Stimulated activated CD8-positive, alpha-beta memory T cell treated with anti-CD3 and anti-CD28 coated beads, Interleukin-12 subunit alpha, Interleukin-12 subunit beta, amount 100 ng/mL, for 4 hours (primary cell): ENCODE measurements around the gene CFAP221.
"Not testable (repeated sequence)": the region's sequence is repeated elsewhere in the genome, so short reads cannot be mapped to it uniquely, and the experiment has no call there.

ENCODE experiments used
- DNase-seq: peaks from one replicate; pipeline ENCODE4 v3.0.0-alpha.2; 2020; ENCODE audit warnings: low read depth

Gene CFAP221

DNA sequence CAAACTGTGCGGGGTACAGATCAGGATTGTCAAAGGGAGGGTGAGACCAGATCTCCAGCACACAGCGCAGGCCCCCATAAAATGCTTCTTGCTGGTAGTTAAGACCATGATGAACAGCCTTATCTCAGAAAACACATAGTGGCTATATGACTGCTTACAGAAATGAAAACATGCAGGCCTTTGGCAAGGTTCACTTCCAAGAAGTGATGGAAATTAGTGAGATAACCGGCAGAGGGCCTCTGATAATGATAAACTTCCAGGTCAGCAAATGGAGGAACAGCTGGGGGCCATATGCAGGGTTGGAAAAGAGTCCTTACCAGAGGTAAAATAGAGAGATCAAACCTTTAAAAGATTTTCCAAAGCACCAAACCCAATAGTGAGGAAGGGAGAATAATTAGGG is 46.6 kb downstream of the CFAP221 start:
- no peak for DNase-seq

GRCh38 chr2:119591523-119591922 is 47.3 kb downstream of the CFAP221 start:
- no peak for DNase-seq

GRCh38 chr2:119592436-119592835 is 48.2 kb downstream of the CFAP221 start:
- no peak for DNase-seq

- no peak for DNase-seq
Observed at GRCh38 chr2:119596638-119597037, 52.4 kb downstream of the CFAP221 start.

DNA sequence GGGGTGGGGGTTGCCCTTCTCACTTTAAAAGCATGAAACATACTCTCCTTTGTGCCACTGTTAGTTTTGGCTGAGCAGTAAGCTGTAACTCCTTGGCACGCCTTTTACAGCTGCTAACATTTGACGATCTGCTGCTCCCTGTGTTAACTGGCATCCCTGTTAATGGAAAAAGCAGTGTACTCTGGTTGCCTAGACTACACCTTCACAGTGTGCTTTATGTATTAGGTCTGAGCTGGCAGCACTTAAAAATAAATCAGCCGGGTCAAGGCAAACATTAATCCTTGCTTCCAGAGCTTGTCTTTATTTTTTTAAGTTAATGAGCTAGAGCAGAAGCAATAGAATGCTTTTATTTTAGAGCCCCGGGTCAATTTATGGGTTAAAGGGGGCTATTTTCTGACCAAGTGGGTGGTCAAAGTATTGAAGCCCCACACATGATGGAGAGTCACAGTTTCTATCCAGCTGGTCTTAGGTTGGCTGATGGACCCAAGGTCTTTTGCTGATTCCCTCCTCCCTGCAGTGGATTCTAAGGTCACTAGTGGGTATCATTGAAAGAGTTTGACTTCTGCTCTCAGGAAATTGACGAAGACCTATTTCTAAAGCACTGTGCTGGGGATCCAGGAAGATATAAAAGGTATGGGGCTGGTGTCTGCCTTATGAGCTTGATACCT is 54.5 kb downstream of the CFAP221 start:
- DNase-seq = no peak

GRCh38 chr2:119599384-119599783 is 55.1 kb downstream of the CFAP221 start:
- no peak for DNase-seq

DNA sequence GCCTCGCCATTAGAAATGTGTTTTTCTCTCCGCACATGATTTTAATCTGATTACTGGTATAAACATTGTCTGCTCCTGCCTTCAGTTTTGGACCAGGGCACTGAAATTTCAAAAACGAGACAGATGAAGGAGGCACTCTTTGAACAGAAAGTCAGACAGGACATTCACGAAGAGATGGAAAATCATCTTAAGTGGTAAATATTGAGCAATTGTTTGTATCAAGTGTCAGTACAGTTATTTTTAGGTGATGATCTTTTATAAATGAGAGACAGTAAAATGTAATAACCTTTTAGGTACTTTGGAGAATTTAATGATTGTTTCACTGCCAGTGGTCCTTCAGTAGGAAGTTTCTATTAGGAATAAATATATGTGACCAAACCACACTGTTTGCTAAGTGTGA is 60.8 kb downstream of the CFAP221 start:
- no peak for DNase-seq

GRCh38 chr2:119606674-119607073 is 62.4 kb downstream of the CFAP221 start:
- no peak for DNase-seq

GRCh38 chr2:119608553-119608952 is 64.3 kb downstream of the CFAP221 start:
- no peak for DNase-seq

GRCh38 chr2:119609337-119609736 is 65.1 kb downstream of the CFAP221 start:
- no peak for DNase-seq

DNA sequence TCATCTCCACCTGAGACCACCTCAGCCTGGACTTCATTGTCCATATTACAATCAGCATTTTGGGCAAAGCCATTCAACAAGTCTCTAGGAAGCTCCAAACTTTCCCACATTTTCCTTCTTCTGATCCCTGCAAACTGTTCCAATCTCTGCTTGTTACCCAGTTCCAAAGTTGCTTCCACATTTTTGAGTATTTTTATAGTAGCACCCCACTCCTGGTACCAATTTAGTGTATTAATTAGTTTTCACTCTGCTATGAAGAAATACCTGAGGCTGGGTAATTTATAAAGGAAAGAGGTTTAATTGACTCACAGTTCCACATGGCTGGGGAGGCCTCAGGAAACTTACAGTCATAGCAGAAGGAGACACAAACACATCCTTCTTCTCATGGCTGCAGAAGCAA is 69.9 kb downstream of the CFAP221 start:
- not testable (repeated sequence) for DNase-seq

- DNase-seq = no peak
Observed at GRCh38 chr2:119616421-119616820, 72.2 kb downstream of the CFAP221 start.

- no peak for DNase-seq
Observed at GRCh38 chr2:119617455-119617854, 73.2 kb downstream of the CFAP221 start.

DNA sequence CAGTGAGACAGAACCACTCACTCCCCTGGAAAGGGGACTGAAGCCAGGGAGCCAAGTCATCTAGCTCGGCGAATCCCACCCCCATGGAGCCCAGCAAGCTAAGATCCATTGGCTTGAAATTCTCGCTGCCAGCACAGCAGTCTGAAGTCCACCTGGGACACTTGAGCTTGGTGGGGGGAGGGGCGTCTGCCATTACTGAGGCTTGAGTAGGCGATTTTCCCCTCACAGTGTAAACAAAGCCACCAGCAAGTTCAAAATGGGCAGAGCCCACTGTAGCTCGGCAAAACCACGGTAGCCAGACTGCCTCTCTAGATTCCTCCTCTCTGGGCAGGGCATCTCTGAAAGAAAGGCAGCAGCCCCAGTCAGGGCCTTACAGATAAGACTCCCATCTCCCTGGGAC is 74.5 kb downstream of the CFAP221 start:
- DNase-seq = not testable (repeated sequence)

- no peak for DNase-seq
Observed at GRCh38 chr2:119625226-119625625, 81.0 kb downstream of the CFAP221 start.

DNA sequence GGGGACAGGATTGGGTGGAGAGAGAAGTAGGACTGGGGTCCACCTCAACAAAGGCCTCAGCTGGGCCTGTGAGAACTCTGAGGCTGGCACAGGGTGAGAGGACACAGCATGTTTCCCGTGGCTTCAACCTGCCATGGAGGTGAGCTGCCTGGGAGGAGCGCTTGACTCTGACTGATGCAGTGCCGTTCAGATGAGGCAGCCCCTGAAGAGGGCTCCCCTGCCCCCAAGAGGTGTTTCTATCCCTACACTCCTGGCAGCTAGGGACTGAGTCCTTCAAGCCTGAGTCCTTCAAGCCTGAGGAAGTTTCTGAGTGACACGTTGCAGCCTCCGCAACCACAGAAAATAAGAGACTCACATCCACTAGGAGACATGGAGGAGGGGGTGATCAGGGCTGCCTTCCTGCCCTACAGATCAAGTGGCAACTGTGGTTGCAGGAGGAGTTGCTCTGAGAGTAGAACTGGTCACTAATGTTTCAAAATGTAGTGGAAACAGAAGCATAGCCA is 85.1 kb downstream of the CFAP221 start:
- DNase-seq = no peak

DNA sequence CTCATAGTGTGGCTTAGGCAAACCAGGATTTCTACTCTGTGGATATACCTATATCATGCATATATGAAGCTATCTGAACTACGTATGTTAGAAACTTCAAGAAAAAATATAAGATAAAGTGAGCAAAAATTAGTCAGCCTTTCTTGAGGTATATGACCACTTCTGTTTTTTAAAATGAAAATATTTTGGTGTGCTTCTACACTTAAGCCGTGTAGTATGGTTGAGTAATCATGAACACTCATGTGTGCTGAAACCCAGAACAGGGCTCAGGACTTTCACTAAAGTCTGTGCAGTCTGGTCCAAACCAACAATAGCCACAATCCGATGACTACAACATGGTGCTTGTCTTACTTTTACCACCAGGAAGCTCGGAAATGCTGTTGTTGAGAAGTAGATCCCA is 85.9 kb downstream of the CFAP221 start:
- no peak for DNase-seq

GRCh38 chr2:119637371-119637770 is 93.1 kb downstream of the CFAP221 start:
- no peak for DNase-seq

DNA sequence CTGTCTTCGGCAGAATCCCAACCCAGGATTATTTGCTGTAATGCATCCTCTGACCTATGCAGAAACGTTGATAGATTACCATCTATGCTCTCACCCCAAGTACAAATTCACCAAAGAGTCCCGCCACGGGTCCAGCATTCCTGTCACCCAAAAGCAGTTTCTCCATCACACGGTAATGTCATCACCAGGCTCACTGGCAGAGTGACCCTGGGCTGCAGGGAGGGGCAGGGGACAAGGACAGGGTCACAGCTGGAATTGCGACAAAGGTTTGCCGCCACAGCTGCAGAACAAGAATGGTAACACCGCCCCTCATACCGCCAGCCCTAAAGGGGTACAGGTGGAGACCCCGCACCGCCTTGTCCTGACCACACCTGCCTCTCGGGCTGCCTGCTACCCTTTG is 94.0 kb downstream of the CFAP221 start:
- no peak for DNase-seq

DNA sequence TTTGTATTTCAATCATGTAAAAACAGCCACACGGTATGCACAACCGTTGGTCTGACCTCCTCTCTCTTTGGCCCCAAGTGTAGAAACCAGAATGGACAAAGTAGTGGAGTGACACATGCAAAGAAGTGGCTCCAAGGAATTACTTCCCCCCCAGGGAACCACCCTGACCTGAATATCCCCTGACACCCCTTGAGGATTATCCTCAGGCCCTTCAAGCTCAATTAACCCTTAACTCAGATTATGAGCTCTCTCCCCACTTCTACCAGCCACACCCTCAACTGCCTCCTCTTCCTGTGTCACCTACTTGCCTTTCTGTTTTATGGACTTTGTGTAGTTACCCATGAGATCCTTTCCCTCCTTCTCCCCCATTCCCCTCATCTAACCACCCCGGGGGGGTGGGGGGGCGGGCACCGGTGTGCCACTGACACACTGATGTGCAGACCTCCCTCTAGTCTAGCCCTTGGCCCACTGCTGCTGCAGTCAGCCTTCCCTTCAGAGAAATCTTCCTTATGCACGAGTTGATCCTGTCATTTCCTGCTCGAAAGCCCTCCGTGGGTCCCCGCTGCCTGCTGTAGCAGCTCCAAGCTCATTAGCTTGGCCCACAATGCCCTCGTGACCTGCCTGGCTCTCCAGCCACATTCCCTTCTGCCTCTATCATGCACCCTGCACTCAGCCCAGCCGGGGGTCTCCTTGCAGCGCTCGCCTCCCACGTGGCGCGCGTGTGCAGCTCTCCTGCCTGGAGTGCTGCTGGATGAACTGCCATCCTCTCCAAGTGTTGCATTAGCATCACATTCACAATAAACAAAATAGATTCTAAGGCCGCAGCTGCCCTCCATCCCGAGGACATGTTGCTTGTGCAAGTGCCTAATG is 94.7 kb downstream of the CFAP221 start:
- no peak for DNase-seq

DNA sequence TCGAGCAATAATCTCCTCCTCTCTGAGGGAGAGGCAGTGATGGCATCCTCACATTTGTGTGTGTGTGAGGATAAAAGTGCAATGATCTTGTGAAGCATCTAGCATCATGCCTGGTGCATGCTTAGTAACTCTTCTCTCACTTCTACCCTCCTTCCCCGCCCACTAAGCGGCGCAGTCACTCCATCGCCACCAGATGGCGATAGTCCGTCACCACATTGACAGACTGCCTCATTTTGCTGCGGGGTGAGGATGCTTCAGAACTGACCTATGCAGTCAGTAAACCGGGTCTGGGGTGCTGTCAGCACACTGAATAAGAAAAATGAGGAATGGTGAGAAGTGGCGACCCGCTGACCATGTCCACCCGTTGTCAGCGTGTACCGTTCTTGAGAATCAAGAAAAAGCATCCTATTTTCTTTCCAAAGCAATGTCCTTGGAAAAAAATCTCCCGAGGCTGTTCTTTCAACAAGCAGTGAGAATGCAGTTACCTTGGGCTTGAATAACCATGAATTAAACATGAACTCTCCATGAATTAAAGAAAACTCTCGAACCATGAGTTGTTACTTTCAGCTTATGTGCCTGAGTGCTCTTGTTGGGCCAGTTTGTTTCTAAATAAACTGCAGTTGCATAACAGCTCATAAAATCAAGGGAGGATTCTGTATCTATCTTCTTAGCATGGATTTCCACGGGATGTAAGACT is 97.5 kb downstream of the CFAP221 start:
- peak; percentile 51 for DNase-seq

GRCh38 chr2:119644186-119644585 is 99.9 kb downstream of the CFAP221 start:
- no peak for DNase-seq
